Measurements from ENCODE around the gene FHL3.
"Not testable (repeated sequence)": the region's sequence is repeated elsewhere in the genome, so short reads cannot be mapped to it uniquely, and the experiment has no call there.

FHL3 gene

GRCh38 chr1:38034871-38035270 is 29.6 kb upstream of the FHL3 start:
- DNase-seq, result no peak

- DNase-seq, result not testable (repeated sequence)
These were observed 27.7 kb upstream of the FHL3 start for GRCh38 chr1:38032992-38033391.

- no peak for DNase-seq
These were observed 26.2 kb upstream of the FHL3 start for GRCh38 chr1:38031513-38031866.

- DNase-seq, result no peak
These were observed 25.5 kb upstream of the FHL3 start for GRCh38 chr1:38030596-38031512.

- no peak for DNase-seq
These were observed 24.6 kb upstream of the FHL3 start for GRCh38 chr1:38029685-38030511.

- DNase-seq, result no peak
These were observed 23.9 kb upstream of the FHL3 start for GRCh38 chr1:38029081-38029681.

- DNase-seq, result no peak
These were observed 23.4 kb upstream of the FHL3 start for GRCh38 chr1:38028671-38029070.

GRCh38 chr1:38028105-38028591 is 22.8 kb upstream of the FHL3 start:
- DNase-seq, result no peak

GRCh38 chr1:38027201-38028104 is 22.1 kb upstream of the FHL3 start:
- DNase-seq, result no peak

GRCh38 chr1:38026592-38027200 is 21.4 kb upstream of the FHL3 start:
- DNase-seq, result no peak

GRCh38 chr1:38025664-38026063 is 20.4 kb upstream of the FHL3 start:
- DNase-seq, result no peak

- no peak for DNase-seq
These were observed 19.9 kb upstream of the FHL3 start for GRCh38 chr1:38025233-38025632.

- no peak for DNase-seq
These were observed 17.5 kb upstream of the FHL3 start for GRCh38 chr1:38022810-38023209.

- no peak for DNase-seq
These were observed 16.7 kb upstream of the FHL3 start for GRCh38 chr1:38021969-38022368.

GRCh38 chr1:38020396-38020795 is 15.1 kb upstream of the FHL3 start:
- no peak for DNase-seq

- peak; percentile 13 for DNase-seq
These were observed 13.6 kb upstream of the FHL3 start for GRCh38 chr1:38018864-38019343.

GRCh38 chr1:38015978-38016725 is 10.8 kb upstream of the FHL3 start:
- DNase-seq, result no peak

GRCh38 chr1:38014724-38015424 is 9.6 kb upstream of the FHL3 start:
- no peak for DNase-seq

GRCh38 chr1:38014171-38014570 is 8.9 kb upstream of the FHL3 start:
- no peak for DNase-seq

GRCh38 chr1:38013227-38013622 is 7.9 kb upstream of the FHL3 start:
- DNase-seq, result no peak
